ENCODE measurements around the gene REV3L. TPM values are rescaled to one million over a fixed set of nuclear protein-coding genes. Genes with fewer than 3 reads are reported as not detected.
"Not testable (repeated sequence)": the region's sequence is repeated elsewhere in the genome, so short reads cannot be mapped to it uniquely, and the experiment has no call there.

Gene REV3L
- total RNA-seq, 1 donor from 2014 or later: 19.7 TPM

DNA sequence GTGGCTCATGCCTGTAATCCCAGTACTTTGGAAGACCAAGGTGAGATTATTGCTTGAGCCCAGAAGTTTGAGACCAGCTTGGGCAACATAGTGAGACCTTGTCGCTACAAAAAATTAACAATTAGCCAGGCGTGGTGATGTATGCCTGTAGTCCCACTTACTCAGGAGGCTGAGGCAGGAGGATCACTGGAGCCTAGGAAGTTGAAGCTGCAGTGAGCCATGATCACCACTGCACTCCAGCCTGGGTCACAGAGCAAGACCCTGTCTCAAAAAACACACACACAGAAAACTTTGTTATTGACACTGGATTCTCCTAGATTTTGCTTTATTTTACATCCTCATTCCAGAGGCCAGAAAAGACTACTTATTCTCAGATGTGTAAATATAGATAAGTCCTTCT, 9.5 kb upstream of the REV3L start:
- no peak for DNase-seq (ENCODE audit: low read depth, low spot score)

DNA sequence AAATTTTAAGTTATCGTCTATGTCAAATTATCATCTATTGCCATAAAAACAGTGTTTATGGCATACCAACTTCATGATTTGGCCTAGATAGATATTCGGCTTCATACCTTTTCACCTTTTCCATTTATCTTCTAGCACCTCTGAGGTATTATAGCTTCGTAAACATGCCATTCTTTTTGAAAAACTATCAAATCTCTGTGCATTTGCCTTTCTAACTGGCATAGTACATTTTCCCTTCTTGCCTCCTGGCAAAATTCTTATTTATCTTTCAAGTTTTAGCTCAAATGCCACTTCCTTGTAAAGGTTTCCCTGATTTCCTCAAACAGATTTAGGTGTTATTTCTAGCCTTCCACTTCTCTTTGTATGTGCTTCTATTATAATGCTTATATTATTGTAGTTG, 7.0 kb upstream of the REV3L start:
- no peak for DNase-seq (ENCODE audit: low read depth, low spot score)

DNA sequence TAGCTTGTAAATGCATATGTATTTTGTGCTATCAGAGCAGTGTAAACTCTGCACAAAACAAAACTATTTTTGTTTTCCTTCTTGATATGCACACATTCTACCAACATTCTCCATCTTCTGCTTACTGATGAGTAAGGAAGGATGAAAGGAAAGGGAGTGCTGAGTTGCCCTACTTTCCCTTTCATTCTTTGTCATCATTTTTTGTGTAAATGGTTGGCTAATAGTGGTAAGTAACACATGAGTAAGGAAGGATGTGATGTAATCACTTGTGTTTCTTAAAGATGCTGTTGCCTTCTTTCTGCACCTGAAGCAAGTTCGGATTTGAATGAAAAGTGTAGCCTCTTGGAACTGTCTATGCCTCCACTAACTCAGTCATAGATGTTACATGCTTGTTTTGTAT, 4.6 kb upstream of the REV3L start:
- no peak for DNase-seq (ENCODE audit: low read depth, low spot score)

DNA sequence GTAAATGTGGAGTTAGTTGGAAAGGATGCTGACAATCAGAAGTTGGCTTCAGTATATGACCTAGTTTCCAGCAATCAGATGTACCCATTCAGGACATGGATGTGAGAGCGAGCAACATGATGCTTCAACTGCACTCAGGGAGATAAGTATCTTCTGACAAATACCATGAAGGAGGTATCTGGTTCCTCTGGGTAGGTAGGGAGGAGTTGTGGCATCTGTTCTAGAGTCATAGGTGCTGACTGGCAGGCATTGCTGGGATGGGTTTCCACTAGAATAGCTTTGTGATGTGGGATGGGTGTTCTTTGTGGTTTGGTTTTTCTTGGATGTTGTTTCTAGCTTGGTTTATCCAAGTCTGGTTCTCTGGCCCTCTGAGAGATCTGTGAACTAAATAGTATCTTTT, 3.9 kb upstream of the REV3L start:
- no peak for DNase-seq (ENCODE audit: low read depth, low spot score)

DNA sequence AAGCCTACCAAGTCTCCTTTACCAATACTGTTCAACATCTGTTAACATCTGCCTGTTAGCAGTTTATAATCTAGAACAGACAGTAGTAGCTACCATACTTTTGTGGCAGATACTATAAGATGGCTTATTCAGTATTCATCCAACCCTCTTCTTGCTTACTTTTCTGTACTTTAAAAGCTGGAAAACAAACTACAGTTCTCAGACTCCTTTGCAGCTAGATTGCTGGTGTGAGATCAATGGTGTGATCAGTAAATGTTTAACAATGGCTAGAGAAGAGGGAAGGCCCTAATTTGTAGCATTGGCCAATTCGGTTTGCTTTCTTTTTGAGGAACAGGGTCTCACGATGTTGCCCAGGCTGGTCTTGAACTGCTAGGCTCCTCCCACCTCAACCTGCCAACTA, 3.5 kb upstream of the REV3L start:
- no peak for DNase-seq (ENCODE audit: low read depth, low spot score)

DNA sequence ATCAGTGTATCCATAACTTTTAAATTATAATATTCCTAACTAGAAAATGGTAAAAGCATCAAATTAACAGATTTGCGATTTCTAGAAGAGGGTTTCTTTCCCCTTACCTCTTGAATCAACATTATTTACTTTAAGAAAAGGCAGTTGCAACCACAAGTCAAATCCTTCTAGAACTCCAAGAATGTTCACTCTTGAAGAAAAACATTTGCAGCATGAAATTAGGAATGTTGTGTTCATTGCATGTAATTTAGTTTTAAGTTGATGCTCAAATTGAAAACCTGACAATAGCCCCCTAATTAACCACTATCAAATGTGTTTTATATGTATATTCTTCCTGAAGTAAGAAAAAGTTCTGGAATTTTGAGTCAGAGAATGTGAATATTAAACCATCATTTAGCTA, 2.3 kb upstream of the REV3L start:
- DNase-seq (ENCODE audit: low read depth, low spot score): no peak

DNA sequence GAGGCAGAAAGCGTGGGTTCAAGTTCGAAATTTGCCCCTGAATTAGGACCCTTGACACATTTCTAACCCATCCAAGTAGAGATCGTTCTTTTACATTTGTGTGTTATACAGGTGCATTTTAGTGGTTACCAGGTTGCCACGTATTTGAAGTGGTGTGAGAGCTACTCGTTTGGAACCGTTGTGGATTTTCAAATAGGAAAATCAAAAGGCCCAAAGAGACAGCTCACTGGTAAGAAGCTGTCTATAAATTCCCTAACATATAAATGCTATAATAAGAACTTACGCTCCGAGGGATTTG, 1.6 kb upstream of the REV3L start:
- no peak for DNase-seq (ENCODE audit: low read depth, low spot score)

DNA sequence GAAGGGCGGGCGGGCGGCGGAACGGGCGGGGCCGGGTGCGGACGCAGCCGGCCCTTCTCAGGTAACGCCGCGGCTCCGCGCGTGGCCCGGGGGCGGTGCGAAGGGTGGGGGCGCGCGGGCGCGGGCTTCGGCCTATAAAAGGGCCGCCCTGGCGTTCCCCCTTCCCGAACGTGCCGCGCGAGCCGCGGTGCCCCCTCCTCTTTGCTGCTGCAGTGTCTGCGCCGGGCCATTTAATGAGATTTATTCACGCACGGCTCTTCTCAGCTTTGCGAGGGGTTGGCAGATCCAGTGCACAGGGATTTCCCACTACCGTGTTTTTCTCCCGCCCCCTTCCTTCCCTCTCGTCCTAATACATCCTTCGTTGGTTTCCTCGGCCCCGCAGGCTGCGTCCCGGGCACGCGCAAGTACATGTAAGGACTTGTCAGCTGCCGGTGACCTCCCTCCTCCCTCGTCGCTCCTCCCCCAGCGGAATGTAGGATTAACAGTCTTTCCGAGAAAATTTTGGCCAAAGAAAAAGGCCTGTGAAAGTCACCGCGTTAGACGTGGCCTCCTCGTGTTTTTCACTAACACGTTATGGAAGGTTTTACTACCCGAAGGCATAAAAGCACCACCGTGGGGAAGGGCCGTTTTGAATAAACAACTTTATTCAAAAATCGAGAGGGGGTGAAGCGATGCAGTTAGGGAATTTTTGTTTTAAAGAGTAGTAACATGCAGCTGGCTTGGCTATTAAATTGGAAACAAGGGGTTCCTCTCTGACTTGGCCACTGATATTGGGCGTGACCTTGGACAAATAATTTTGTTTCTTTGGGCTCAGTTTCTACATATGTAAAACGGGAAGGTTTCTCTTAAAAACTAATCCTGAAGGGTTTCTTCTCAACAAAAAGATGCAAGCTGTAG, 966 bp upstream of the REV3L start:
- DNase-seq (ENCODE audit: low read depth, low spot score): peak; percentile 94

DNA sequence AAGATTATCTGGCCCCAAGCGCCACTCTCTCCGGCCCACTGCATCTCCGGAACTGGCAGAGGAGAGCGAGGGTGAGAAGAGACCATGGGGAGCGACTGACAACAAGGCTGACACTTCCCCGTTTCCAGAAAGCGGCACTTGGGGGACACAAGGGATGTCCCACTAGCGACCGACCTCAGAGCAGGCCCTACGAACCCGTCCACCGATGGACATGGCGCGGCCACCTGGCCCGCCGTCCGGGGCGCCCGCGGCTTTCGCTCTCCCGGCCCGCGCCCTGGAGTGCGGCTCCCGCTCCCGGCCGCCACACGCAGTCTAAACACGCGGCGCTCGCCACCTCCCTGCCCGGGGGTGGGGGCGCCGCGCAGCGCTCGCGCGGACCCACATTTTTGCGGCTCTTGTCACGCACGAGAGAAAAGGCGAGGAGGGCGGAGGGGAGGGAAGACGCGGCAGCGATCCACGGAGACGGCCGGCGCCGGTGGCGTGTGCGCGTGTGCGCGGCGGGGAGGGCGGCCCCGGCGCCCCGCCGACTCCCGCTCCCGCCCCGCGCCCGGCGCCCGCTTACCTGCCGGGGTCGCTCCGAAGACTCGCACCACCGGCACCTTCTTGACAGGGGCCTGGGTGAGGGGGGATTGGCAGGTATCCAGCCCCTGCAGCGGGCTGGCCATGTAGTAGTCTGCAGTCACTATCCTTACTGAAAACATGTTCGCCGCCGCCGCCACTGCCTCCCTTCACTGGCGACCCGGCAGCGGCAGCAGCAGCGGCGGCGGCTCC, 645 bp downstream of the REV3L start:
- no peak for DNase-seq (ENCODE audit: low read depth, low spot score)

DNA sequence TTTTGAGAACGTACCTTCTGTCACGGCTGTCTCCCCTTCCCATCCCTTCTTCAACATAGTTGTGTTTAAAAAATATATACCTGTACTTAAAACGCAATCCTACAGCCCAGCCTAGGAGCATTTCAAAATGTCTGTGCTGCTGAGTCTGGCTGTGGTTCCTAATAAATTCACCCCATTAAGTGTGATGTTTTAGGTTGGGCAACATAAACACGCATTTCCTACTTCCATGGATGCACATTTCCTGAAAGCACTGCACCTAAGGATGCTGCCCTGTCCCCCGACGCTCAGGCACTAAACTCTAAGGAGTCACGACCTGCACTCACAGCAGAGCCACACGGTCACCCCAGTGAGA, 1.2 kb downstream of the REV3L start:
- DNase-seq (ENCODE audit: low read depth, low spot score): no peak

DNA sequence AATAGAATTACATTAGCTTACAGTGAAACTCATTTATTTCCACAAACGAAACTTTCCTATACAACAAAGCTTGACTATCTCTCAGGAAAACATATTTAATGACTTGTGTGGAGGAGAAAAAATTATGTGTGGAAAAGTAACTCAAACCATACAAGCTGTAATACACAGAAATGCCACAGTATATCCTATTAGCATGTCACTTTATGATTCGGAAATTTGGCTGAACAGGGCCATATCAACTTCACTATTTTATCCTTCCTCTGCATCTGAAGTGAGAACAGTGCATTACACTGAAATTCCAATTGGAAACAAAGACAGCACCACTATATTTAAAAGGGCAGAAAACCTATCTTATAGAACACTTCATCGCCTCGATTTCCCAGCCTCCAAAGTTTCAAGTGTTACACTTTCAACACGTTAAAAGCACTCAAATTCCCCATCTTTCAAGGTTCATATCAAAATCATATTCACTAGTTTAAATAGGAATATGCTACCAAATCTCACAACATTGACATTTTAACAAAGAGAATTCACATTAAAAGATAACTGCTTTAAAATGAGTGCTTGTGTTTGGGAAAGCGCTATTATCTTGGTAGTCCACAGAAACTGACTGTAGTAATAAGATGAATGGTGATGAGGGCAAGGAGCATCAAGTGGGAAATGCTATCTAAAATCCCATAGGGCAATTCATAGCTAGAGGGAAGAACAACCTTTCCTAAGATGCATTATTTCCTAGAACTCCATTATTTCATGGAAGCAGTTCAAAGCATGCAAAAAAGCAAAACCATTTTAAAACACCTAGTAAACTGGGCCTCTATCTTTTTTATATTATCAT, 1.8 kb downstream of the REV3L start:
- DNase-seq (ENCODE audit: low read depth, low spot score): no peak

DNA sequence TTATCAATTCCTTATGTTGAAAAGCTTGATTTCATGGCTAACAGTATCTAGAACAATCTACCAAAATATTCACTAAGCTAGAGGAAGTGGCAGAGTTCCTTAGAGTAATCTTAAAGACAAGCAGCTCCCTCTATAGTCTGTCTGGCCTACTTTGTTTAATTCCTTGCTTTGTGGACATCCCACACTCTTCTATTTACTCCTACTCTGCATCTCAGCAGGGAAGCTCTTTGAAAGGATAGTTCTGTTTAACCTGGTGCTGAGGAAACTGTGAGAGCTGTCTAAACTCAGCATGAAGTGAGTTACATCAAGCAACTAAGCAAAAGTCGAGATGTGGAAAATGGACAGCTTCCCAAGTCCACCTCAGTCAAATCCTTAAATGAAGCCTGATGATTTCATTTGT, 4.3 kb downstream of the REV3L start:
- DNase-seq (ENCODE audit: low read depth, low spot score): no peak

DNA sequence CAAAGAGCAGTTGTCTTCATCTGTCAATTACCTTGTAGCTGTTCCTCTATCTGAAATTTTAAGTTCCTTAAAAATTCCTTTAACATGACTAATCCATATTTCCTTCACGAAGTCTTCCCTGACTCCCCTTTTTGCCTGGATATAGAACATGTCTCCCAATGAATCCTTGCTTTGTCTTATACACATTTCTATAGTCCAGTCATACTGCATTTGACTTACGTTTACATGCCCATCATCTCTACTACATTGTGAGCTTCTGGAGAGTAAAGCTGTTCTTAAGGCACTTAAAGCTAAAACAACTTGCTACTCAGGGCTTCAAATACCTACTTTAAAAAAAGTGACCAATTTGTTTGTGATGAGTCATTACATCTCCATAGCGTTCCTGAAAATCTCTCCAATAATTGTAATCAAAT, 4.9 kb downstream of the REV3L start:
- DNase-seq (ENCODE audit: low read depth, low spot score): no peak

DNA sequence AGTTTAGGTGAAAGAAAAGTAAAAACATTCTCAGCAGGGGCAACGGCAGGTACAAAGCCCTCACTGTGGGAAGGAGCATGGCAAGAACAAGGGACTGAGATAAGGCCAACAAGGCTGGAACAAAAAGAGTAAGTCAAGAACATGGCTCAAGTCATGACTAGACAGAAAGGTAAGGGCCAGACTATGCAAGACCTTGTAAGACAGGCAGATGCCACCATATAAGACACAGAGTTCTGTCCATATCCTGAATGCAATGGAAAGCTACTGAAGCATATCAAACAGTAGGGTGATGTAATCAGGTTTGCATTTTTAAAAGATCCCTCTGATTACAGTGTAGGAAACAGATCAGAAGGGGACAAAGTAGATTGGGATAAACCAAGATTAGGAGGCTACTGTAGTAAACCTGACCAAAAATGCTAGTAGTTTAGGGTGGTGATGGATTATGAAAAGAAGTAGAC, 5.5 kb downstream of the REV3L start:
- DNase-seq (ENCODE audit: low read depth, low spot score): no peak

DNA sequence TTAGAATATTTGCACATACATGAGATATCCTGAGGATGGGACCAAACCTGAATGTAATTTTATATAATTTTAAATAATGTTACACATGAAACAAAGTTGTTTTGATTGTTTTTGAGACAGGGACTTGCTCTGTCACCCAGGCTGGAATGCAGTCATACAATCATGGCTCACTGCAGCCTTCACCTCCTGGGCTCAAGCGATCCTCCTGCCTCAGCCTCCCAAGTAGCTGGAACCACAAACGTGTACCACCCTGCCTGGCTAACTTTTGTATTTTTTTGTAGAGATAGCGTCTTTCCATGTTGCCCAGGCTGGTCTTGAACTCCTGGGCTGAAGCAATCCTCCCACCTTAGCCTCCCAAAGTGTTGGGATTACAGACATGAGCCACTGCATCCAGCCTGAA, 7.0 kb downstream of the REV3L start:
- DNase-seq (ENCODE audit: low read depth, low spot score): not testable (repeated sequence)

DNA sequence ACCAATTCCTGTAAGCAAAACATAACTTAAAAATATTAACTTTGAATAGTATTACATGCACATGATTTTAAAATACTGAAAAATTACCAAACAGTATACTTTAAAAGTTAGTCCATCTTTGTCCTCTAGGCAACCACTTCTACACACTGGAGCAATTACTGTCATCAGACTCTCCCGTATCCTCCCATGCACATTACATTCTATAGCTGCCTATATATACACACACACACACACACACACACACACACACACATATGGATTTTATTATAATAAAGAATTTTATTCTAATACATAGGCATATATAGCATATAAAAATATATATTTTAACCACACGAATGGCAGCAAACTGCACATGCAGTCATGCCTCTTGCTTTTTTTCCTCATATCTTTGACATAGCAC, 8.2 kb downstream of the REV3L start:
- no peak for DNase-seq (ENCODE audit: low read depth, low spot score)

DNA sequence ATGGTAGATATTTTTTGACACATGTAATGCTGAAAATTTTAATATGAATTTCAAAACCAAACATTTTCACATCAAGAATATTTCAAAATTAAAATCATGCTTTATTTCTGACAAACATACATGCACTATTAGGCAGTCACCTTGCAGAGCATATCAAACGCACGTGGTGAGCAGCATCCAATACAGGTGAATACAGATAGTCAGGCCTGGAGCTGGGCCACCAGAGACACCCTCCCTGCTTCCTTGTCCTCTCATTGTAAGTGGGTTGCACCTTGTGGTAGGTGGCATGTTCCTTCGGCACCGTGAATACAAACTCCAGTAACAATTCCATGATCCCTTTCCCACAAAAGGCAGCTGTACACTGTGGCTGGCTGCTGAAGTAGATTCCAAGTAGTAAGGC, 8.9 kb downstream of the REV3L start:
- no peak for DNase-seq (ENCODE audit: low read depth, low spot score)

DNA sequence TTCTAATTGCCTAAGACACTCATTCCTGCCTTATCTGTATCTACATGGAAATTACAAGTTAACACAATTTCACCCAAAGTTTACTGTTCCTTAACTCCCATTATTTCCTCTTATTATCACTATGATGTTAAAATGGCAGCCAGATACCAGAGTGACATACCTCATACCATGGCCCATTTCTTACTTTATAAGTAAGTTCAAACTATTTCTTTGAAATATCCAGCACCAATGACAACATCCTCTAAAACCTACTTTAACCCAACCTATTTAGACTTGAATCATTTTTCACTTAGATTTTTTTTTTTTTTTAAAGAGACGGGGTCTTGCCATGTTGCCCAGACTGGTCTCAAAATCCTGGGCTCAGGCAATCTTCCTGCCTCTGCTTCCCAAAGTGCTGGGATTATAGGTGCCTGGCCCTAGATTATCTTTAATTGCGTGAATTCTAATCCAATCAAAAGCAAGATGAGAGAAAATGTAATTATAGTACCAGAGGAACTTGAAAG, 10.0 kb downstream of the REV3L start:
- no peak for DNase-seq (ENCODE audit: low read depth, low spot score)

DNA sequence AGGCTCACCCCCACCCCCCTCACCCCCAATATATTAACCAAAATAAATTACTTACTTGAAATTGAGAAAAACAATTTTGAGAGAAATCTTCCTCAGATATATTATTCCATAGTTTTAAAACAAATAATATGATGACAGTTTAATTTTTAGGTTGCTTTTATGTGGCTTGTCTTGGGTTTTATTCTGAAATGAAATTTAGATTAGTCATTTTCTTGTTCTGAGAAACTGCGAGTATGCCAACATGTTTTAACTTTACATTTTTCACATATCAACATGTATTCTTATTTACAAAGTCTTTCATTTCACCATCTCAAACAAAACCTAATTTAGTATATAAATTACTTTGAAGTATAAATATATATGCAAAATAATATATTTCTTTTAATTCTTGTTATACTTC, 11.1 kb downstream of the REV3L start:
- DNase-seq (ENCODE audit: low read depth, low spot score): no peak

DNA sequence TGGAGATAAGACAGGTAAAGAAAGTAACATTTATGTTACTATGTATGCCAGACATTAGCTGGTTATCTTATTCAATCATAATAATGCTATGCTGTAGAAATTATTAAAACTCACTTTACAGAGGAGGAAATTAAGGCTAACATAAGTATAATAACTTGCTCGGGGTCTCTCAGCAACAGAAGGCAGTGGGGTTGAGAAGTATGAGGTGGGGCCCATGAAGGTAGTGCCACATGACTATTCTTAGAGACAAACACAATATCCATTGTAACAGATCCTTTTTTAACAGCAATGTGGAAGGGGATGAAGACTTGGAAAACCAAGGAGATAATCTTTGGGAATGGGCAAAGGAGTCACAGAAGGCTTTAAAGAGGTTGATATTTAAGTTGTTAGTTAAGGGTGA, 11.5 kb downstream of the REV3L start:
- no peak for DNase-seq (ENCODE audit: low read depth, low spot score)

DNA sequence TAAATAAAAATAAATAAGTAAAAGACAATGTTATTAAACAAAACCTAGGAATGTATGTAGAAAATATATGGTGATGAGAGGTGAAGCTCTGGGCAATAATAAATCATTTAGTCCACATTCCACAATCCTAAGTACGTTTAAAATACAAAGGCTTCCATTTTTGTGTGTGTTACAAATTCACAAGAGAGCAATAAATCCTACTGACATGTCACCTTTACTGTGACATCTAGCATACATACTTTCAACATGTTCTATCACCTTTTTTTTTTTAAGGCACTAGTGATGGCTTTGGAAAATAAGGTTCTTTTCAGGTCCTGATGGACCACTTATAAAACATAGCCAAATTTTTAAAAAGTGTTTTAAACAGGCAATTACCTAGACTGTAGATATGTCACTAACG, 12.0 kb downstream of the REV3L start:
- DNase-seq (ENCODE audit: low read depth, low spot score): no peak

DNA sequence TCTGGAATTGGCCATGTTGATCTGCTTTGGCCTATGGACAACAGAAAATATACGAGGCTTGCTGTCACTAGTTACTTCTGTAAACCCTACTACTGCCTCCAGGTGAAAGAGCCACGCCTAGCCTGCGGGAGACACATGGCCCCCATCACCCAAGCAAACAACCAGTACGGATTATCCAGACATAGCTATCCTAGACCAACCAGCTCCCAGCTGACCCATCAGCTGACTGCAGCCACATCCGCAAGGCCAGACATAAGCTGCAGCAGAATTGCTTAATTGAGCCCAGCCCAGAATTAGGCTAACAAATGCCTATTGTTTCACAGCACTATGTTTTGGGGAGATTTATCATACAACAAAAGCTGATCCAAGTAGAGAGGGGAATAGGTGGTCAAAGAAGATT, 13.5 kb downstream of the REV3L start:
- DNase-seq (ENCODE audit: low read depth, low spot score): no peak

Data from pulmonary artery endothelial cell (primary cell).